ENCODE results near the gene EDN3.

DNA sequence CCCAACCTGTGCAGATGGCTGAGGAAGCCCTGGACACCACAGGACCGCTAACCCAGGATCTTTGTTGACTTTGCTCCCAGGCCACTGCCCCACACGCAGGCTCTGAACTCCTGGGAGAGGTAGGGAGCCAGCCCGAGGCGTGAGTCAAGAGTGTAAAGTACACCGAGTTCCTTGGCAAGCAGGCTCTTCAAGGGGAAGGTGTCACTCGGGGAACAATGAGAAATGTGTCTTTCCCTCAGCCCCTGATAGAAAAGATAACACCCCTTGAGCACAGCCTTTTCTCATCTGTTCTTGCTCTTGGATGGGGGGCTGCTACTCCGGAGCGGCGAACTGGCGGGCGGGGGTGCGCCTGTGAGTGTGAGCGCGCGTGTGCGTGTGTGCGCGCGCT, 472 bp upstream of the EDN3 start:
- no peak for TF ChIP-seq POLR2AphosphoS5 (IDR thresholded peaks at IDR 0.05; ENCODE audit: low read depth, low read length)
- no peak for TF ChIP-seq SIN3A (IDR thresholded peaks at IDR 0.05; ENCODE audit: borderline replicate concordance, insufficient read depth, low read length)
- TF ChIP-seq TAF1 (IDR thresholded peaks at IDR 0.05; ENCODE audit: borderline replicate concordance, insufficient read depth, low read length) = no peak
- TF ChIP-seq, protein P1, sequence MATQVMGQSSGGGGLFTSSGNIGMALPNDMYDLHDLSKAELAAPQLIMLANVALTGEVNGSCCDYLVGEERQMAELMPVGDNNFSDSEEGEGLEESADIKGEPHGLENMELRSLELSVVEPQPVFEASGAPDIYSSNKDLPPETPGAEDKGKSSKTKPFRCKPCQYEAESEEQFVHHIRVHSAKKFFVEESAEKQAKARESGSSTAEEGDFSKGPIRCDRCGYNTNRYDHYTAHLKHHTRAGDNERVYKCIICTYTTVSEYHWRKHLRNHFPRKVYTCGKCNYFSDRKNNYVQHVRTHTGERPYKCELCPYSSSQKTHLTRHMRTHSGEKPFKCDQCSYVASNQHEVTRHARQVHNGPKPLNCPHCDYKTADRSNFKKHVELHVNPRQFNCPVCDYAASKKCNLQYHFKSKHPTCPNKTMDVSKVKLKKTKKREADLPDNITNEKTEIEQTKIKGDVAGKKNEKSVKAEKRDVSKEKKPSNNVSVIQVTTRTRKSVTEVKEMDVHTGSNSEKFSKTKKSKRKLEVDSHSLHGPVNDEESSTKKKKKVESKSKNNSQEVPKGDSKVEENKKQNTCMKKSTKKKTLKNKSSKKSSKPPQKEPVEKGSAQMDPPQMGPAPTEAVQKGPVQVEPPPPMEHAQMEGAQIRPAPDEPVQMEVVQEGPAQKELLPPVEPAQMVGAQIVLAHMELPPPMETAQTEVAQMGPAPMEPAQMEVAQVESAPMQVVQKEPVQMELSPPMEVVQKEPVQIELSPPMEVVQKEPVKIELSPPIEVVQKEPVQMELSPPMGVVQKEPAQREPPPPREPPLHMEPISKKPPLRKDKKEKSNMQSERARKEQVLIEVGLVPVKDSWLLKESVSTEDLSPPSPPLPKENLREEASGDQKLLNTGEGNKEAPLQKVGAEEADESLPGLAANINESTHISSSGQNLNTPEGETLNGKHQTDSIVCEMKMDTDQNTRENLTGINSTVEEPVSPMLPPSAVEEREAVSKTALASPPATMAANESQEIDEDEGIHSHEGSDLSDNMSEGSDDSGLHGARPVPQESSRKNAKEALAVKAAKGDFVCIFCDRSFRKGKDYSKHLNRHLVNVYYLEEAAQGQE (IDR thresholded peaks at IDR 0.05; ENCODE audit: insufficient read depth in 1 of 2, low read depth in 2 of 2, low read length in 2 of 2) = no peak
- no peak for TF ChIP-seq FOXP2 (optimal IDR thresholded peaks at IDR 0.05; ENCODE audit: borderline replicate concordance, extremely low read depth, extremely low read length, insufficient read depth)
